Tibial nerve (tissue), 4 donors: ENCODE results near the gene ALOX5AP. TPM values are rescaled to one million over a fixed set of nuclear protein-coding genes. Genes with fewer than 3 reads are reported as not detected.

Experiments
- DNase-seq, 2 donors: peaks; one replicate each; pipeline ENCODE4 v3.0.0-alpha.2; 2019; ENCODE audit warnings: low spot score in 2 of 2
- H3K27ac ChIP-seq, 4 donors: fragments of 200-600 bp; sonication (generic) in 3 of 4; one replicate each; pipeline ENCODE4 v1.5.1; 2017 to 2019; ENCODE audit warnings: mild to moderate bottlenecking in 1 of 4
- H3K27me3 ChIP-seq, 2 donors: fragments of 200-600 bp; sonication (generic) in 1 of 2; one replicate each; pipeline versions ENCODE4 v1.5.1 to v1.6.0; 2017 to 2019
- H3K36me3 ChIP-seq, 3 donors: fragments of 200-600 bp; sonication (generic); one replicate each; pipeline ENCODE4 v1.5.1; 2018 to 2019
- H3K4me1 ChIP-seq, 4 donors: fragments of 200-600 bp; sonication (generic) in 3 of 4; one replicate each; pipeline ENCODE4 v1.5.1; 2017 to 2019
- H3K4me3 ChIP-seq, 4 donors: fragments of 200-600 bp; sonication (generic) in 3 of 4; one replicate each; pipeline ENCODE4 v1.5.1; 2017 to 2019; ENCODE audit warnings: mild to moderate bottlenecking in 1 of 4, moderate library complexity in 1 of 4
- H3K9me3 ChIP-seq, 4 donors: fragments of 200-600 bp; sonication (generic) in 3 of 4; one replicate each; pipeline ENCODE4 v1.5.1; 2017 to 2019
- EP300 ChIP-seq, 2 donors: sonication (generic); formaldehyde crosslinking; IDR thresholded peaks; one replicate each; pipeline ENCODE4 v1.6.1; 2017; ENCODE audit warnings: antibody characterized with exemption in 2 of 2, mild to moderate bottlenecking in 1 of 2
- POLR2A ChIP-seq, 2 donors: fragments of 450-650 bp; IDR thresholded peaks; one replicate each; pipeline ENCODE4 v1.6.1; 2017; ENCODE audit warnings: antibody characterized with exemption in 2 of 2, mild to moderate bottlenecking in 2 of 2, moderate library complexity in 2 of 2
- WGBS, 2 donors: methylation state at CpG; one replicate each; pipeline ENCODE4 v1.1.5; 2018; 5-methylcytosine and 5-hydroxymethylcytosine counted together
- total RNA-seq, 4 donors: library from RNA; depleted of rRNA; stranded (reverse); fragments of >200 nt; gene quantifications; one replicate each; pipeline ENCODE4 v1.1.0, GENCODE V29; 2016
- TF ChIP-seq, protein P1 (sequence below), 5 experiments: fragments of 200-600 bp in 3 of 5; fragments of 450-650 bp in 2 of 5; sonication (generic) in 3 of 5; IDR thresholded peaks; one replicate each; pipeline ENCODE4 v1.5.1; 2016 to 2019; ENCODE audit warnings: antibody characterized with exemption in 5 of 5, mild to moderate bottlenecking in 3 of 5, moderate library complexity in 2 of 5

The ALOX5AP gene
- total RNA-seq, 4 donors from 2014 or later = 25.3 to 41.4 (median 33.1) TPM

DNA sequence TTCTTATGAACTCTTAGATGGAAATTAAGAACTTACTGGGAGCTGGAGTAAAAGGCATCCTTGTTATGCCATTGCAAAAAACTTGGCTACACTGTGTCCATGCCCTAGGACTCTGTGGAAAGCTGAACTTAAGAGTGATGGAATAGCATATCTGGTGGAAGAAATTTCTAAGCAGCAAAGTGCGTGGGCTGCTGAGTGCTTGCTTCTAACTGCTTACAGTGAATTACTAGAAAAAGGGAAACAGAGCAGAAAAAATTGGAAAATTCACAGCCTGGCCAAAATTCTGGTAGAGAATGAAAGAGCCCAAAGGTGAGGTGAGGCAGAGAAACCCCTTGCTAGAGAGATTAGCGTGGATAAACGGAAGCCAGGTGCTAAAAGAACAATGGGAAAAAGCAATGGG lies 44.3 kb downstream of the ALOX5AP start:
- no peak overlapping the region for H3K27ac ChIP-seq
- DNase-seq = no peak
- no peak overlapping the region for H3K4me3 ChIP-seq
- no peaks in the 10 kb centered on the region for H3K9me3 ChIP-seq
- TF ChIP-seq EP300 (IDR thresholded peaks at IDR 0.05) = no peak
- TF ChIP-seq POLR2A (IDR thresholded peaks at IDR 0.05) = no peak
- TF ChIP-seq, protein P1, sequence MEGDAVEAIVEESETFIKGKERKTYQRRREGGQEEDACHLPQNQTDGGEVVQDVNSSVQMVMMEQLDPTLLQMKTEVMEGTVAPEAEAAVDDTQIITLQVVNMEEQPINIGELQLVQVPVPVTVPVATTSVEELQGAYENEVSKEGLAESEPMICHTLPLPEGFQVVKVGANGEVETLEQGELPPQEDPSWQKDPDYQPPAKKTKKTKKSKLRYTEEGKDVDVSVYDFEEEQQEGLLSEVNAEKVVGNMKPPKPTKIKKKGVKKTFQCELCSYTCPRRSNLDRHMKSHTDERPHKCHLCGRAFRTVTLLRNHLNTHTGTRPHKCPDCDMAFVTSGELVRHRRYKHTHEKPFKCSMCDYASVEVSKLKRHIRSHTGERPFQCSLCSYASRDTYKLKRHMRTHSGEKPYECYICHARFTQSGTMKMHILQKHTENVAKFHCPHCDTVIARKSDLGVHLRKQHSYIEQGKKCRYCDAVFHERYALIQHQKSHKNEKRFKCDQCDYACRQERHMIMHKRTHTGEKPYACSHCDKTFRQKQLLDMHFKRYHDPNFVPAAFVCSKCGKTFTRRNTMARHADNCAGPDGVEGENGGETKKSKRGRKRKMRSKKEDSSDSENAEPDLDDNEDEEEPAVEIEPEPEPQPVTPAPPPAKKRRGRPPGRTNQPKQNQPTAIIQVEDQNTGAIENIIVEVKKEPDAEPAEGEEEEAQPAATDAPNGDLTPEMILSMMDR (IDR thresholded peaks at IDR 0.05) = no peak
- H3K4me1 ChIP-seq = peaks cover 0 to 13% (median 0%) of the 10 kb centered on the region in 4 donors
- WGBS, 2 donors = 44 to 50% methylated on average over 3 of the region's 3 CpGs
- H3K36me3 ChIP-seq = no peaks in the 10 kb centered on the region
- H3K27me3 ChIP-seq = no peaks in the 10 kb centered on the region

DNA sequence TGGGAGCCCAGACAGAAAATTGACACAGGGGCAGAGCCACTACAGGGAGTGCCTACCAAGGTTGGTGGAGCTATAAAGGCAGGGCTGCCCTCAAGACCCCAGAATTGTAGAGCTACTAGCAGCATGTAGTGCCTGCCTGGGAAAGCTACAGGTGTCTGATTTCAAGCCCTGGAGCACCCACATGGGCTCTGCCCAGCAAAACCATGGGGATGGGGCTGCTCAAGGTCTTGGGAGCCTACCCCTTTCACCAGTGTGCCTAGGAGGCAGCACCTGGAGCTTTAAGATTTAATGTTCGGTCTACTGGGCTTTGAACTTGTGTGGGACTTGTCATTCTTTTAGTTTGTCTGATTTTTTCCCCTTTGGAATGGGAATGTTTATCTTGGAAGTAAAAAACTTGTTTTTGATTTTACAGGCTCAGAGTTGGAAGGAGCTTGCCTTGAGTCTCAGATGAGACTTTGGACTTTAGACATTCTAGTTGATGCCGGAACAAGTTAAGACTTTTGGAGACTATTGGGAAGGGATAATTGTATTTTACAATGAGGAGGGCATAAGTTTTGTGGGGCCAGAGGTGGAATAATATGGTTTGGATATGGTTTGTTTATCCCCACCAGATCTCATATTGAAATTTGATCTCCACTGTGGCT lies 45.1 kb downstream of the ALOX5AP start:
- TF ChIP-seq EP300 (IDR thresholded peaks at IDR 0.05) (no peak), POLR2A (IDR thresholded peaks at IDR 0.05) (no peak)
- TF ChIP-seq, protein P1 (IDR thresholded peaks at IDR 0.05) = no peak
- Histone ChIP-seq H3K27ac (no peak overlapping the region), H3K36me3 (no peaks in the 10 kb centered on the region), H3K9me3 (no peaks in the 10 kb centered on the region), H3K4me1 (peaks cover 0 to 13% (median 0%) of the 10 kb centered on the region in 4 donors), H3K4me3 (no peak overlapping the region), H3K27me3 (no peaks in the 10 kb centered on the region)
- WGBS, 2 donors = 63 to 68% methylated on average over 2 of the region's 2 CpGs
- no peak for DNase-seq

DNA sequence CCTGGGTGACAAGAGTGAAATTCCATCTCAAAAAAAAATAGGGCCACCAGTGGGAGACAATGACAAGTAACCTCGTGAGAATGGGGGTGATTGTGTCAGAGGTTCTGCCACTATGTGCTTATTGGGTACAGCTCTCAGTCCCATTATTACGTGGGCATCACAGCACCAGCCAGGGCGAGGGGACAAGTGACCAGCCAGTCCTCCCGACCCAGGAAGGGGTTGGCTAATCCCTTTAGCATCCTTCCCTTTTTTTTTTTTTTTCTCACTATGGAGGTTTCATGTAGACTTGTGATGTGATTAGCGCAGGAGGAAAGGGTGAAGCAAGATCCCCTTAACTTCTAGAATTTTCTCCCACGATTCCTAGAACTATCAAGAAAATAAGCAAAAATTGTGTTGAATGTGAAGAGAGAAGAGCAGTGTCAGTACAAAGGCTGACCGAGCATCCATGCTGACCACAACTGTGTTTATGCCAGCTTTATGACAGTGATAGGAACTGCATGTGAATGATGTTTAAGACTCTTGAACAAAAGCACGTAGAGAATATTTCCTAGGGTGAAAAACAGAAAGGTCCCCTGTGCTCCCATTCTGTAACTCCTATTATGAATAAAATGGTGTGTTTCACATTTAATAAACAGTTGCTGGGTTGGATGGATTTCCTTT lies 50.0 kb downstream of the ALOX5AP start:
- DNase-seq = no peak
- no peaks in the 10 kb centered on the region for H3K27me3 ChIP-seq
- H3K4me3 ChIP-seq = no peak overlapping the region
- H3K4me1 ChIP-seq = peaks cover 0 to 5% (median 0%) of the 10 kb centered on the region in 4 donors
- no peaks in the 10 kb centered on the region for H3K36me3 ChIP-seq
- H3K9me3 ChIP-seq = no peaks in the 10 kb centered on the region
- TF ChIP-seq EP300 (IDR thresholded peaks at IDR 0.05) (no peak), POLR2A (IDR thresholded peaks at IDR 0.05) (no peak)
- TF ChIP-seq, protein P1 (IDR thresholded peaks at IDR 0.05) = no peak
- 71 to 73% methylated on average over 8 of the region's 8 CpGs for WGBS, 2 donors
- H3K27ac ChIP-seq = no peak overlapping the region

DNA sequence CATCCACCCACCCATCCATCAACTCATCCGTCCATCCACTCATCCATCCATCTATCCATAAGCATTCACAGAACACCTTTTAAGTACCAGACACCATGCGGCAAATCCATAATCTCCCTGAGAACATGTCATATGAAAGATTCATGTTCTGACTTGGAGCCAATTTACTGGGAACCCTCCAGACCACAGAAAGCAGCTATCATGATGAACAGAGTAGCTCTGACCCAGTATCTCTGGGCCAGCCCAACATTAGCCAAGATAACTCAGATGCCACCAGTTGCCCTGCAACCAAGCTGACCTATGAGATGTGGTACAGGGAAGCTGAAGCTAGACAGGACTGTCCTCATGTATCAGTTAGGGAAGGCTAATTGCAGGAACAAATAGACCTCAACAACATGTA lies 51.3 kb downstream of the ALOX5AP start:
- Histone ChIP-seq H3K9me3 (no peaks in the 10 kb centered on the region), H3K4me1 (peaks cover 0 to 5% (median 3%) of the 10 kb centered on the region in 4 donors), H3K27me3 (no peaks in the 10 kb centered on the region), H3K36me3 (no peaks in the 10 kb centered on the region), H3K4me3 (no peak overlapping the region), H3K27ac (no peak overlapping the region)
- DNase-seq = no peak
- TF ChIP-seq EP300 (IDR thresholded peaks at IDR 0.05) (no peak), POLR2A (IDR thresholded peaks at IDR 0.05) (no peak)
- TF ChIP-seq, protein P1 (IDR thresholded peaks at IDR 0.05) = no peak
- WGBS, 2 donors = 98% methylated on average over 2 of the region's 2 CpGs
